ENCODE results near the gene EIF4A2. TPM values are rescaled to one million over a fixed set of nuclear protein-coding genes. Genes with fewer than 3 reads are reported as not detected.
A peak's percentile ranks its signal among the peaks of the same experiment; 100 is the strongest.

The EIF4A2 gene
- total and polyA plus RNA-seq, 2 of the 13 experiments (the other 11 are each of a cell fraction or from before 2014, with no cell fraction given) = 480 to 596 TPM

- TF ChIP-seq ELK4 (CRISPR knock-in tag; IDR thresholded peaks at IDR 0.05; ENCODE audit: borderline replicate concordance) = no peak
These were observed 6.3 kb downstream of the EIF4A2 start (continued) for GRCh38 chr3:186789554-186790260.

- no peak overlapping the region for H3K9ac ChIP-seq (ENCODE audit: insufficient read depth, low read depth, low read length)
- H3K4me2 ChIP-seq (ENCODE audit: low read depth, low read length) = no peak overlapping the region
- H3K27me3 ChIP-seq (ENCODE audit: control insufficient read depth in 1 of 2, insufficient read depth in 2 of 2, low read length in 2 of 2) = no peaks in the 10 kb centered on the region
- H3K36me3 ChIP-seq (replicated peaks in 1 of 2; ENCODE audit: control insufficient read depth in 1 of 2, insufficient read depth in 2 of 2, low read length in 2 of 2) = peaks cover 22 to 60% of the 10 kb centered on the region in 2 experiments
- no peak overlapping the region for H3K27ac ChIP-seq (ENCODE audit: extremely low read length, insufficient read depth, low read length)
- BruUV-seq (replicated peaks) = no TSS peak
- POLR2A ChIA-PET = no interaction called here
- WGBS (ENCODE audit: low lambda C conversion rate) = 93% methylated on average over 8 of the region's 8 CpGs
- CTCF ChIA-PET (ENCODE audit: low intra/inter-chr PET ratio, low total read pairs) = no interaction called here
- H4K20me1 ChIP-seq (ENCODE audit: insufficient read depth, low read length) = peaks cover 47% of the 10 kb centered on the region
- H3K4me1 ChIP-seq (ENCODE audit: insufficient read depth, low read length) = peaks cover 32% of the 10 kb centered on the region
- H3K9me3 ChIP-seq (ENCODE audit: low read length) = no peaks in the 10 kb centered on the region
- intact Hi-C loops (cut with micrococcal nuclease; ENCODE audit: unreplicated experiment) (no loop called here), in situ Hi-C loops (cut with HindIII; ENCODE audit: extremely low pct_ligation_motif_present, low pct_unique_long_range_greater_than_20kb) (no loop called here)
- peaks cover 13% of the 10 kb centered on the region for H3K79me2 ChIP-seq (ENCODE audit: insufficient read depth, low read length)
- ATAC-seq = peak; percentile 46
- peak; percentile 26 for DNase-seq (ENCODE audit: low spot score)
- no peak for FAIRE-seq
- no peak overlapping the region for H3K4me3 ChIP-seq (replicated peaks in 1 of 3; ENCODE audit: insufficient read depth in 1 of 3, low read depth in 2 of 3, low read length in 3 of 3)
- no peak overlapping the region for H2AFZ ChIP-seq (ENCODE audit: low read length)
- TF ChIP-seq CENPX (CRISPR knock-in tag; IDR thresholded peaks at IDR 0.05) (no peak), ZNF841 (CRISPR knock-in tag; IDR thresholded peaks at IDR 0.05; ENCODE audit: borderline replicate concordance) (no peak), CHD2 (IDR thresholded peaks at IDR 0.05; ENCODE audit: low read depth, low read length) (peak; percentile 49; the same call in 1 of the 2 replicates), ZNF276 (CRISPR knock-in tag; IDR thresholded peaks at IDR 0.05; ENCODE audit: low read depth) (no peak), BORCS8-MEF2B (CRISPR knock-in tag; IDR thresholded peaks at IDR 0.05) (0 out of 2 replicates have a peak, but pooled peaks have one; percentile 49), GFI1 (CRISPR knock-in tag; IDR thresholded peaks at IDR 0.05; ENCODE audit: borderline replicate concordance) (no peak), ZNF607 (CRISPR knock-in tag; IDR thresholded peaks at IDR 0.05; ENCODE audit: borderline replicate concordance) (no peak), MIER3 (CRISPR knock-in tag; IDR thresholded peaks at IDR 0.05; ENCODE audit: borderline replicate concordance) (no peak), GZF1 (CRISPR knock-in tag; IDR thresholded peaks at IDR 0.05) (no peak), ZSCAN20 (CRISPR knock-in tag; IDR thresholded peaks at IDR 0.05; ENCODE audit: borderline replicate concordance) (no peak), ZNF503 (CRISPR knock-in tag; IDR thresholded peaks at IDR 0.05) (no peak), ZNF547 (CRISPR knock-in tag; IDR thresholded peaks at IDR 0.05) (no peak), HDAC6 (IDR thresholded peaks at IDR 0.05; ENCODE audit: low read depth, low read length) (no peak), HNRNPUL1 (IDR thresholded peaks at IDR 0.05; ENCODE audit: low read depth, low read length) (no peak), ZNF3 (CRISPR knock-in tag; IDR thresholded peaks at IDR 0.05) (no peak), ZNF644 (CRISPR knock-in tag; IDR thresholded peaks at IDR 0.05; ENCODE audit: low read depth) (no peak), ZNF558 (CRISPR knock-in tag; IDR thresholded peaks at IDR 0.05; ENCODE audit: borderline replicate concordance) (peak; percentile 65; the same call in 1 of the 2 replicates)
These were observed 7.0 kb downstream of the EIF4A2 start for GRCh38 chr3:186790261-186790981.
